22Rv1 (cell line): ENCODE results near the gene TRPM3.

ENCODE experiments used
- H3K27ac ChIP-seq: fragments of 450-650 bp; 2 replicates; pipeline ENCODE4 v1.5.1; 2017
- CTCF ChIP-seq: fragments of 450-650 bp; IDR thresholded peaks from 2 replicates; pipeline ENCODE4 v1.5.1; 2017; ENCODE audit warnings: mild to moderate bottlenecking
- ZFX ChIP-seq: fragments of 450-650 bp; IDR thresholded peaks from 2 replicates; pipeline ENCODE4 v1.6.1; 2017; ENCODE audit warnings: antibody characterized with exemption, borderline replicate concordance

TRPM3 gene

GRCh38 chr9:70701163-70701562 is 420.3 kb downstream of the TRPM3 start:
- TF ChIP-seq ZFX (no peak), CTCF (no peak)
- H3K27ac ChIP-seq: no peak overlapping the region

GRCh38 chr9:70696694-70697335 is 424.6 kb downstream of the TRPM3 start:
- TF ChIP-seq CTCF (no peak), ZFX (no peak)
- no peak overlapping the region for H3K27ac ChIP-seq

- TF ChIP-seq CTCF: no peak
- no peak for TF ChIP-seq ZFX
- no peak overlapping the region for H3K27ac ChIP-seq
These were observed 426.7 kb downstream of the TRPM3 start for GRCh38 chr9:70694758-70695157.

GRCh38 chr9:70693186-70693585 is 428.2 kb downstream of the TRPM3 start:
- TF ChIP-seq ZFX (no peak), CTCF (no peak)
- no peak overlapping the region for H3K27ac ChIP-seq

- TF ChIP-seq ZFX: no peak
- no peak overlapping the region for H3K27ac ChIP-seq
These were observed 429.0 kb downstream of the TRPM3 start for GRCh38 chr9:70692431-70692830.

- no peak for TF ChIP-seq ZFX
- no peak for TF ChIP-seq CTCF
- H3K27ac ChIP-seq: no peak overlapping the region
These were observed 432.7 kb downstream of the TRPM3 start for GRCh38 chr9:70688704-70689103.

- no peak overlapping the region for H3K27ac ChIP-seq
These were observed 437.6 kb downstream of the TRPM3 start for GRCh38 chr9:70683841-70684240.

More at GRCh38 chr9:70683841-70684240, 437.6 kb downstream of the TRPM3 start:
- TF ChIP-seq CTCF (no peak), ZFX (no peak)
